Measurements from ENCODE around the gene C17orf67. TPM values are rescaled to one million over a fixed set of nuclear protein-coding genes. Genes with fewer than 3 reads are reported as not detected.

The C17orf67 gene
- total and polyA plus RNA-seq, 2 of the 8 experiments (the other 6 are each of a cell fraction or from before 2014, with no cell fraction given): 0.67 to 2.2 TPM

DNA sequence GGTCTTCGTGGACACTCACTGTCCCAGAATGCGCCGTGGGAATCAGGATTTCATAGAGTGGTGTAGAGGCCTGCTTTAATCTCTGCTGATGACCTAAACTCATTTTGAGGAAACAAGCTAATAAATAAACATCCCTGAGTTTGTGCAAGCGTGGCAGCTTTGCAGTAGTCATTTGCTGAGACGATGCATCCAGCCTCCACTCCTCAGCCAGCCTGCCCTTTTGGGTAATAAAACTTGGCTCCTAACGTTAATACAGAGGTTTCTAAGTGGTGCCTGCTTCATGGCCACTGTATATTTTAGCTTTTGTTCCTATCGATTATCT lies 1.5 kb upstream of the C17orf67 start (continued):
- no peak for TF ChIP-seq SIX5 (IDR thresholded peaks at IDR 0.05; ENCODE audit: low read depth, low read length)
- no peak for TF ChIP-seq SP1 (IDR thresholded peaks at IDR 0.05; ENCODE audit: low read depth, low read length)
- TF ChIP-seq ATF3 (IDR thresholded peaks at IDR 0.05; ENCODE audit: insufficient read depth, low read depth, low read length): no peak
- TF ChIP-seq TAF1 (IDR thresholded peaks at IDR 0.05; ENCODE audit: low read depth, low read length): no peak
- TF ChIP-seq MAFK (IDR thresholded peaks at IDR 0.05; ENCODE audit: low read depth, low read length): no peak
- TF ChIP-seq SRF (IDR thresholded peaks at IDR 0.05; ENCODE audit: low read depth, low read length): no peak
- no peak for TF ChIP-seq SIRT6 (IDR thresholded peaks at IDR 0.05; ENCODE audit: low read length)

All from H1 (cell line).